Brain microvascular endothelial cell (primary cell): Measurements from ENCODE around the gene DCST1.

Experiments used
- DNase-seq: peaks from one replicate; pipeline ENCODE4 v3.0.0-alpha.2; 2020
- H3K27ac ChIP-seq: fragments of 250-450 bp; sonication (Bioruptor Pico); 2 replicates; pipeline ENCODE4 v1.5.1; 2020; ENCODE audit warnings: mild to moderate bottlenecking, moderate library complexity
- H3K27me3 ChIP-seq: fragments of 250-450 bp; sonication (Bioruptor Pico); replicated peaks from 2 replicates; pipeline ENCODE4 v1.5.1; 2020; ENCODE audit warnings: mild to moderate bottlenecking
- H3K36me3 ChIP-seq: fragments of 250-450 bp; sonication (Bioruptor Pico); replicated peaks from 2 replicates; pipeline ENCODE4 v1.5.1; 2020; ENCODE audit warnings: mild to moderate bottlenecking
- H3K4me3 ChIP-seq: 2 replicates; pipeline ENCODE4 v1.5.1; 2011; ENCODE audit warnings: low read depth, mild to moderate bottlenecking, control low read depth, low read length, moderate library complexity
- in situ Hi-C: cut with HindIII; loops from 2 replicates; pipeline ENCODE4 v1.10.0; 2017; ENCODE audit warnings: low sequenced_read_pairs, low pct_ligation_motif_present
- TF ChIP-seq, protein P1 (sequence below): IDR thresholded peaks from 2 replicates; pipeline ENCODE4 v1.5.1; 2011; ENCODE audit warnings: low read depth, mild to moderate bottlenecking, moderate library complexity, low read length, control low read depth, inconsistent platforms; ENCODE audit errors: missing control alignments

Gene DCST1

DNA sequence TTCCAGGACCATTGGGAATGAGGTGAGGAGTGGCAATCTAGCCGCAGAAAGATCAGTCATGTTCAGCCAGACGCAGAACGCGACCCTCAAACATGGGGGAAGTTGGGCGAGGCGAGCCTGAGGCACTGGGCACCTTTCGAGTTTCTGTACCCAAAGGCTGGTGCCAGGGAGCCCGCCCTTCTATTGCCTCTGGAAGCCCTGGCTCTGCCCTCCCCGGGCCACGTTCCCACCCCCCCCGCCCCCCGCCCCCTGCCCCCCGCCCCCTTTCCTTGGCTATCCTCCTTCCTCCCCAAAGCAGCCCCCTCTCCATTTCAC, 33.3 kb upstream of the DCST1 start:
- H3K36me3 ChIP-seq = no peaks in the 10 kb centered on the region
- H3K4me3 ChIP-seq = peak overlapping the region; percentile 68
- DNase-seq = no peak
- in situ Hi-C loops = no loop called here
- no peaks in the 10 kb centered on the region for H3K27me3 ChIP-seq
- peak overlapping the region; percentile 29 for H3K27ac ChIP-seq
- TF ChIP-seq, protein P1, sequence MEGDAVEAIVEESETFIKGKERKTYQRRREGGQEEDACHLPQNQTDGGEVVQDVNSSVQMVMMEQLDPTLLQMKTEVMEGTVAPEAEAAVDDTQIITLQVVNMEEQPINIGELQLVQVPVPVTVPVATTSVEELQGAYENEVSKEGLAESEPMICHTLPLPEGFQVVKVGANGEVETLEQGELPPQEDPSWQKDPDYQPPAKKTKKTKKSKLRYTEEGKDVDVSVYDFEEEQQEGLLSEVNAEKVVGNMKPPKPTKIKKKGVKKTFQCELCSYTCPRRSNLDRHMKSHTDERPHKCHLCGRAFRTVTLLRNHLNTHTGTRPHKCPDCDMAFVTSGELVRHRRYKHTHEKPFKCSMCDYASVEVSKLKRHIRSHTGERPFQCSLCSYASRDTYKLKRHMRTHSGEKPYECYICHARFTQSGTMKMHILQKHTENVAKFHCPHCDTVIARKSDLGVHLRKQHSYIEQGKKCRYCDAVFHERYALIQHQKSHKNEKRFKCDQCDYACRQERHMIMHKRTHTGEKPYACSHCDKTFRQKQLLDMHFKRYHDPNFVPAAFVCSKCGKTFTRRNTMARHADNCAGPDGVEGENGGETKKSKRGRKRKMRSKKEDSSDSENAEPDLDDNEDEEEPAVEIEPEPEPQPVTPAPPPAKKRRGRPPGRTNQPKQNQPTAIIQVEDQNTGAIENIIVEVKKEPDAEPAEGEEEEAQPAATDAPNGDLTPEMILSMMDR = no peak

DNA sequence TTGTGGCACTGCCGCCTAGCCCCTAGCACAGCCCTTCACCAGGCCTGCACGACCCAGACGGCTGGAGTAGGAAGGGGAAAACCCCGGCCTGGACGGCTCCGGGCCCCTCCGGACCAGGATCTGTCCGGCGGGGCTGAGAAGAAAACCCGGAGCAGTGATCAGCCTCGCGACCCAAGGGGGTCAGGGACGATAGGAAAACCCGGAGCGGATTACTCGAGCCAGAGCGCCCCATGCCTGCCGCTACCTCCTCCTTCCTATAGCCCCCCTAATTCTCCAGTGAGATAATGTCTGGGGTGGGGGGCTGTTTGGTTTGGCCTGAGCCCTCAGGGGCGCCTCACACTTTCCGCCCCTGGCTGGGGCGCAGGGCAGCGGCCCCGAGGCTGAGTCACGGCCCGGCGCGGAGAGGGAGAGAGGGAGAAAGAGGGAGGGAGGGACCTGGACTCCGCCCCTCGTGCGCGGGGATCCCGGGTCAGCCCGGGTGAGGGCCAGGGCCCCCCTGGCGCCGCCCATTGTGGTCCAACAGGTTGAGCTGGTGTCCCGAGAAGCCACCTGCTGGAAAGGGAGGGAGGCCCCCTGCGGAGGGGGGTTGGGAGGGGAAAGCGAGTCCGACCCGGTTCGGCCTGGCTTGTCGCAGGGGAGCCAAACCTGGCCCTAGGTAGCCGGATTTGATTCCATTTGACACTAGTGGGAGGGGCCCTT, 32.7 kb upstream of the DCST1 start:
- H3K4me3 ChIP-seq = peak overlapping the region; percentile 68
- TF ChIP-seq, protein P1 = no peak
- no peaks in the 10 kb centered on the region for H3K27me3 ChIP-seq
- peak; percentile 71 for DNase-seq
- peak overlapping the region; percentile 70 for H3K27ac ChIP-seq
- in situ Hi-C loops = no loop called here
- H3K36me3 ChIP-seq = no peaks in the 10 kb centered on the region

DNA sequence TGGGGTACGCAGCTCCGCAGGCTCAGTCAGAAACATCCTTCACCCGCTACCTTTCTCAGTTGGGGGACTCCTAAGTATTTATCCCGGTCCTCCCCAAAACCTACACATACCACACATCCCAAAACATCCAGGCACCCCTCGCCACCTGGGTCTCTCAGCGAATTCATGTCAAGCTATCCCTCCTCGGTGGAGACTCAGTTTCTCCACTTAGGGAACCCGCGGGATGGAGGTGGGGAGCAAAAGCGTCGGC, 32.3 kb upstream of the DCST1 start:
- peak overlapping the region; percentile 18 for H3K27ac ChIP-seq
- no peak for DNase-seq
- TF ChIP-seq, protein P1 = no peak
- in situ Hi-C loops = no loop called here
- no peaks in the 10 kb centered on the region for H3K27me3 ChIP-seq
- H3K4me3 ChIP-seq = peak overlapping the region; percentile 68
- H3K36me3 ChIP-seq = no peaks in the 10 kb centered on the region

DNA sequence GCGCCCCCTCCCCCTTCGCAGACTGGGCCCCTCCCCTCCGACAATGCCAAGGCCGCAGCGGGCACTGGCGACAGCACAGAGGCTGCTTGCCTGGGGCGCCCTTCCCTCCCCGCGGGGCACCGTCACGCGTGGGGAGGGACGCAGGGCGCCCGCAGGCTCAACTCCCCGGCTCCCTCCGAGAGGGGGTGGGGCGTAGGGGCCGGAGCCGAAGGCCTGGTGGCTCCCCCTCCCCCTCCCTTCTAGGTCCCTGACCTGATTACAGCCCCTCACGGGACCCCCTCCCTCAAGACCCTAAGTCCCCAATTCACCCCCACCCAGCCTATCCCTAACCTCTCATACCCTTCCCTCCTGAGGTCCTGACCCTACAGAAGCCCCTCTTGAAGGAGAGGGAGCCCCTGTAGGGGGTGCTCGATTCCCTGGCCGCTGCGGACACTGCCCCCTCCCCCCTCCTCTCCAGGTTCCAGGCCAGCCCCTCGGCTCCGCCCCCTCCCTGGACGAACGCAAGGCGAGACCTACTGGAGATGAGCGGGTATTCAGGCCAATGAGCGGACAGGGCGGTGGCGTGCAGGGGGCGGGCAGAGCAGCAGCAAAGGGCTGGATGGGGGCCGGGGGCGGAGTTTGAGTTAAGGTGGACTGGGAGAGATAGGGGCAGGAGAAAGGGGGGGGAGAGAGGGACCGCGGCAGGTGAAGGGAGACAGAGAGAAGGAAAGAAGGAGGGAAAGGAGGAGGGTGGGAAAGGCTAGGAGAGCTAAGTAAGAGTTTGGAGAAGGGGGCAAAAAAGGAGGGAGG, 31.8 kb upstream of the DCST1 start:
- in situ Hi-C loops = no loop called here
- TF ChIP-seq, protein P1 = peak; percentile 74
- Histone ChIP-seq H3K4me3 (peak overlapping the region; percentile 87), H3K27me3 (no peaks in the 10 kb centered on the region), H3K27ac (peak overlapping the region; percentile 18), H3K36me3 (peaks cover 2% of the 10 kb centered on the region)
- peak; percentile 99 for DNase-seq

DNA sequence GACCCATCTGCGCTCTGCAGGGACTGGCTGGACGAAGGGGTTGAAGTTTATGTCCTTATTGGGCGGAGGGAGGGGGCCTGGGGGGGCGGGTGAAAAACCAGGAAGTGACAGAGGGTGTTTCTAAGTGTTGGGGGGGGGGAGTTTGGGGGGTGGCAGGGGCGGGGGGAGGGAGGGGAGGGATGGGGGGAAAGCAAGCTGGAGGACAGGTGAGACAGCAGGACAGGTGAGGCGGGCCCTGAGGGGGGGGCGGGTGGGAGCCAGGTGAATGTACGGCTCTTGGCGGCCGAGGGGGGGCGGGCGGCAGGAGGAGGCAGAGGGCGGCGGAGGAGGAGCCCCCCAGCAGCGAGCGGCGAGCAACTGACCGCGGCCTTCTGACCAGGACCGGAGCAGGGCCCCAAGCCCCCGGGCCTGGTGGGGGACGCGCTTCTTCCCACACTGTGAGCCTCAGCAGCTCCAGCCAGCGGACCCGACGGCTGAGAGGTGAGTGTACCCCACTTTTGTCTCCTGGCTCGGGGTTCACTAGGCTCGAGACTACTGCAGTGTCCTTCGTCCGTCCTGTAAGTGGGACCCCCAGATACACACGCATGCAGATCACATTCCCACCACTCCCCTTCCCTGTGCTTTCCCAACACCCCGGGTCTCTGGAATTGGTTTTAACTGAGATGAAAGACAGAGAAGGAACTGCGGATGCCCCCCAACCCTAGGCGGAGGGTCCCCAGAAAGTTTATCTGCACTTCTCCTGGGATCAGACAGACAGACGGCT, 31.0 kb upstream of the DCST1 start, which contains the start of gene ZBTB7B:
Gene ZBTB7B, plus strand, starts transcription at position 339 of the 763 bp plus-strand sequence. CDS start 11,859 bp downstream, outside the sequence.
- no peak for DNase-seq
- in situ Hi-C loops = no loop called here
- H3K27me3 ChIP-seq = no peaks in the 10 kb centered on the region
- peaks cover 3% of the 10 kb centered on the region for H3K36me3 ChIP-seq
- H3K27ac ChIP-seq = peak within 1 kb of the TSS; percentile 18
- TF ChIP-seq, protein P1 = peak; percentile 7
- peak within 1 kb of the TSS; percentile 87 for H3K4me3 ChIP-seq
